Measurements from ENCODE around the gene RC3H1. TPM values are rescaled to one million over a fixed set of nuclear protein-coding genes. Genes with fewer than 3 reads are reported as not detected.
"Not testable (repeated sequence)": the region's sequence is repeated elsewhere in the genome, so short reads cannot be mapped to it uniquely, and the experiment has no call there.

Gene RC3H1, protein sequence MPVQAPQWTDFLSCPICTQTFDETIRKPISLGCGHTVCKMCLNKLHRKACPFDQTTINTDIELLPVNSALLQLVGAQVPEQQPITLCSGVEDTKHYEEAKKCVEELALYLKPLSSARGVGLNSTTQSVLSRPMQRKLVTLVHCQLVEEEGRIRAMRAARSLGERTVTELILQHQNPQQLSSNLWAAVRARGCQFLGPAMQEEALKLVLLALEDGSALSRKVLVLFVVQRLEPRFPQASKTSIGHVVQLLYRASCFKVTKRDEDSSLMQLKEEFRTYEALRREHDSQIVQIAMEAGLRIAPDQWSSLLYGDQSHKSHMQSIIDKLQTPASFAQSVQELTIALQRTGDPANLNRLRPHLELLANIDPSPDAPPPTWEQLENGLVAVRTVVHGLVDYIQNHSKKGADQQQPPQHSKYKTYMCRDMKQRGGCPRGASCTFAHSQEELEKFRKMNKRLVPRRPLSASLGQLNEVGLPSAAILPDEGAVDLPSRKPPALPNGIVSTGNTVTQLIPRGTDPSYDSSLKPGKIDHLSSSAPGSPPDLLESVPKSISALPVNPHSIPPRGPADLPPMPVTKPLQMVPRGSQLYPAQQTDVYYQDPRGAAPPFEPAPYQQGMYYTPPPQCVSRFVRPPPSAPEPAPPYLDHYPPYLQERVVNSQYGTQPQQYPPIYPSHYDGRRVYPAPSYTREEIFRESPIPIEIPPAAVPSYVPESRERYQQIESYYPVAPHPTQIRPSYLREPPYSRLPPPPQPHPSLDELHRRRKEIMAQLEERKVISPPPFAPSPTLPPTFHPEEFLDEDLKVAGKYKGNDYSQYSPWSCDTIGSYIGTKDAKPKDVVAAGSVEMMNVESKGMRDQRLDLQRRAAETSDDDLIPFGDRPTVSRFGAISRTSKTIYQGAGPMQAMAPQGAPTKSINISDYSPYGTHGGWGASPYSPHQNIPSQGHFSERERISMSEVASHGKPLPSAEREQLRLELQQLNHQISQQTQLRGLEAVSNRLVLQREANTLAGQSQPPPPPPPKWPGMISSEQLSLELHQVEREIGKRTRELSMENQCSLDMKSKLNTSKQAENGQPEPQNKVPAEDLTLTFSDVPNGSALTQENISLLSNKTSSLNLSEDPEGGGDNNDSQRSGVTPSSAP
- total RNA-seq, result 20.9 and 30.7 TPM in 2 replicates

DNA sequence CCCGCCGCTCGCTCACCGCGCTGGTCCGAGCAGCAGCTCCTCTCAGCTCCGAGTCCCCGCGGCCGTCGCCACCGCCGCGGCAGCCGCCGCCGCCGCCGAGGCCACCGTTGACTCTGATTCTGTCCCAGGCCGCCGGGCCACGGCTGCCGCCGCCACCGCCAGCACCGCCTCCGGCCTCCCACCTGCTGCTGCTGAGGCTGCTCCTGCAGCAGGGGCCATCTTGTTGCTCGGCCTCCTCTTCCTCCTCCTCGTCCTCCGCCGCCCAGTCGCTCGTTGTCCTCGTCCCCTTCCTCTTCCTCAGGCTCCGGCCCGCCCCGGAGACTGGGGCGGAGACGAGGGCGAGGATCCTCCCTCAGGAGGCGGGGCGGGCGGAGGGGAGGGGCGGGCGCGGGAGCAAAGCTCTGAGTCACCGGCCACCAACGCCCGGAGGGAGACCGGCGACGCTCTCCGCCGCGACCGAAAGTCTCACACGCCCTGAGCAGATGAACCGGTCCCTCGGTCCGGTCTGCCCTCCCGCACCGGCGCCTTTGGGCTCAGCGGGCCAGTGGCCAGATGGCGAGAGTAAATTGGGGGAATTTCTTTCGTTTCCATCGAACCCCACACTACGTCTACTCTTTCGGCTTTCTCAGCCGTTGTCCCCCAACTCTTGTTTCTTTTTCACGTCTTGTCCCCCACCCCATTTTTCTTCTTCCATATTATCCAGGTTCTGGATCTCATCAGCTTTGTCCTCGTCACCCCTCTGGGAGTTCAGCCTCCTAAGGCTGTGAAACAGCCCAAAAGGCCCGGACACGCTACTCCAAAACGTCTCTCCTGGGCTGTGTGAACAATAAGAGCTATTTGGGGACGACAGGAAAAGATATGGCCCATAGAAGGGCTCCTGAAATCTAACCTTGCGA is at the start of gene RC3H1:
RC3H1 (minus strand) TSS at position 278 of the 896 bp plus-strand sequence. CDS start 29,372 bp downstream, outside the sequence.
- H3K4me3 ChIP-seq (ENCODE audit: low read depth, low read length), result peak within 1 kb of the TSS; percentile 86
- TF ChIP-seq, protein P1, sequence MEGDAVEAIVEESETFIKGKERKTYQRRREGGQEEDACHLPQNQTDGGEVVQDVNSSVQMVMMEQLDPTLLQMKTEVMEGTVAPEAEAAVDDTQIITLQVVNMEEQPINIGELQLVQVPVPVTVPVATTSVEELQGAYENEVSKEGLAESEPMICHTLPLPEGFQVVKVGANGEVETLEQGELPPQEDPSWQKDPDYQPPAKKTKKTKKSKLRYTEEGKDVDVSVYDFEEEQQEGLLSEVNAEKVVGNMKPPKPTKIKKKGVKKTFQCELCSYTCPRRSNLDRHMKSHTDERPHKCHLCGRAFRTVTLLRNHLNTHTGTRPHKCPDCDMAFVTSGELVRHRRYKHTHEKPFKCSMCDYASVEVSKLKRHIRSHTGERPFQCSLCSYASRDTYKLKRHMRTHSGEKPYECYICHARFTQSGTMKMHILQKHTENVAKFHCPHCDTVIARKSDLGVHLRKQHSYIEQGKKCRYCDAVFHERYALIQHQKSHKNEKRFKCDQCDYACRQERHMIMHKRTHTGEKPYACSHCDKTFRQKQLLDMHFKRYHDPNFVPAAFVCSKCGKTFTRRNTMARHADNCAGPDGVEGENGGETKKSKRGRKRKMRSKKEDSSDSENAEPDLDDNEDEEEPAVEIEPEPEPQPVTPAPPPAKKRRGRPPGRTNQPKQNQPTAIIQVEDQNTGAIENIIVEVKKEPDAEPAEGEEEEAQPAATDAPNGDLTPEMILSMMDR (IDR thresholded peaks at IDR 0.05; ENCODE audit: insufficient read depth, low read depth, low read length), result no peak
- DNase-seq (ENCODE audit: low read depth), result peak; percentile 83

DNA sequence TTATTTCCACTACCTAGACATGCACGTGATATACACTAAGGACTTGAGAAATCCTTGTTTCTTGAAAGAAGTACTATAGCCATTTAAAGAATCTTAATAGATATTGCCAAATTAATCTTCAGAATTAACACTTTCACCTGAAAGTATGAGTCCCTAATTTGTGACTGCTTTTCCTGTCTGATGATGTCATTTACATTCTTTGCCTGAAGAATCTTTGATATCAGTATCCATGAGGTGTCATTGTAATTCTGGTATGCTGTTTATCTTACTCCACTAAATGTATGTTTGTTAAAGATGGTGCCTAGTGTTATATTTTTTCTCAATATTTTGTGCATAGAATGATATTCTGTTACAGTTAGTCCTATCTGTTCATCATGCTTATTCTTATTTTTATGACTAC is 48.5 kb upstream of the RC3H1 start:
- TF ChIP-seq, protein P1 (IDR thresholded peaks at IDR 0.05; ENCODE audit: insufficient read depth, low read depth, low read length), result no peak

DNA sequence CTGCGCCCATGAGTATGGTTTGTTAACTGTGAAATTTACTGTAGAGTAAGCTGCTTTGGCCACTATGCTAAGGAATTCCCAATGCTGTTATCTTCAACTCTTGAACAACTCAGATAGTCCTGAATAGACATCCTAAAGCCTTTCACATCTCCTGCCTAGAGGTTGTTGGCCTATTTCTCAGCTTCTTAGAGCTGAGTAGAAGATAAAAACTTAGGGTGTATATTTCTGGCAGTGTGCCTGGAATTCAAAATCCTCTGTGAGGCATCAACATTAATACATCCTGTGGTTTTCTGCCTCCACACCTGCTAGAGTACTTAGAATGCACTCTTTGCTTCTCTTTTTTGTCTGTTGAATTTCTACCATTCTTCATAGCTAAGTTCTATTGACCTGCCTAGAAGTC is 45.8 kb upstream of the RC3H1 start:
- no peak overlapping the region for H3K4me3 ChIP-seq (ENCODE audit: low read depth, low read length)
- peak; percentile 12 for DNase-seq (ENCODE audit: low read depth)
- TF ChIP-seq, protein P1 (IDR thresholded peaks at IDR 0.05; ENCODE audit: insufficient read depth, low read depth, low read length), result no peak

More for the DNA sequence above, 48.5 kb upstream of the RC3H1 start:
- no peak for DNase-seq (ENCODE audit: low read depth)
- H3K4me3 ChIP-seq (ENCODE audit: low read depth, low read length), result no peak overlapping the region

DNA sequence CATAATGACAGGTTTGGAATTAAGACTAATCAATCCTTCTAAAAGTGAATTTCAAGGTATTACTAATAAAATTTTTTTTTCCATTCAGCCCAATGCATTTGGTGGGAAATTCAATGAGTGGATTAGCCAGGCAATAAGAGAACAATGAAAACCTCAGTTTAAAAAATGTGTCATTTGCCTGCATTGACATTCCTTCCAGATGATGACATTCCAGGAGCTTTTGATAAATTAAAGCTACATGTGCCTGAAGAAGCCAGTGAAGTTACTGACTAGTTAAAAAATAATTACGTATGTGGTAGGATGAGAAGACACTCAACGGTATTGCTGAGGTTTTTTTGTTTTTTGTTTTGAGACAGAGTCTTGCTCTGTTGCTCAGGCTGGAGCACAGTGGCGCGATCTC is 37.9 kb upstream of the RC3H1 start:
- no peak for DNase-seq (ENCODE audit: low read depth)
- TF ChIP-seq, protein P1 (IDR thresholded peaks at IDR 0.05; ENCODE audit: insufficient read depth, low read depth, low read length), result no peak
- H3K4me3 ChIP-seq (ENCODE audit: low read depth, low read length), result no peak overlapping the region

DNA sequence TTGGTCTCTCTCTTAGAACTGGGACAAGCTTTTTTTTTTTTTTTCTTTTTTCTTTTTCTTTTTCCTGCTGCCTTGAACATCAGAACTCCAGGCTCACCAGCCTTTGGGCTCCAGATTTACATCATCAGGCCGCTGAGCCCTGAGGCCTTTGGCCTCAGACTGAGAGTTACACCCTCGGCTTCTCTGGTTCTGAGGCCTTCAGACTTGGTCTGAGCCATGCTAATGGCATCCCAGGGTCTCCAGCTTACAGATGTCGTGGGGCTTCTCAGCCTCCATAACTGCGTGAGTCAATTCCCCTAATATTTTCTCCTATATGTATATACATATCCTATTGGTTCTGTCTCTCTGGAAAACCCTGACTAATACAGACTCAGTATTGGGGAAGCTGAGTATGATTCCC is 36.5 kb upstream of the RC3H1 start:
- no peak overlapping the region for H3K4me3 ChIP-seq (ENCODE audit: low read depth, low read length)
- no peak for DNase-seq (ENCODE audit: low read depth)
- TF ChIP-seq, protein P1 (IDR thresholded peaks at IDR 0.05; ENCODE audit: insufficient read depth, low read depth, low read length), result no peak

DNA sequence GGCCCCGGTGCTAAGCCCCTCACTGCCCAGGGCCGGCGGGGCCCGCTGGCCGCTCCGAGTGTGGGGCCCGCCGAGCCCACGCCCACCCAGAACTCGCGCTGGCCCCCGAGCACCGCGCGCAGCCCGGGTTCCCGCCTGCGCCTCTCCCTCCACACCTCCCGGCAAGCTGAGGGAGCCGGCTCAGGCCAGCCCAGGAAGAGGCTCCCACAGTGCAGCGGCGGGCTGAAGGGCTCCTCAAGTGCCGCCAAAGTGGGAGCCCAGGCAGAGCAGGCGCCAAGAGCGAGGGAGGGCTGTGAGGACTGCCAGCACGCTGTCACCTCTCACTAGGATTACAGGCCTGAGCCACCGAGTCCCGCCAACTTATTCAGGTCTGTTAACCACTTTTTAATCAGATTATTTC is 34.5 kb upstream of the RC3H1 start:
- DNase-seq (ENCODE audit: low read depth); H3K4me3 ChIP-seq (ENCODE audit: low read depth, low read length): not testable (repeated sequence)

DNA sequence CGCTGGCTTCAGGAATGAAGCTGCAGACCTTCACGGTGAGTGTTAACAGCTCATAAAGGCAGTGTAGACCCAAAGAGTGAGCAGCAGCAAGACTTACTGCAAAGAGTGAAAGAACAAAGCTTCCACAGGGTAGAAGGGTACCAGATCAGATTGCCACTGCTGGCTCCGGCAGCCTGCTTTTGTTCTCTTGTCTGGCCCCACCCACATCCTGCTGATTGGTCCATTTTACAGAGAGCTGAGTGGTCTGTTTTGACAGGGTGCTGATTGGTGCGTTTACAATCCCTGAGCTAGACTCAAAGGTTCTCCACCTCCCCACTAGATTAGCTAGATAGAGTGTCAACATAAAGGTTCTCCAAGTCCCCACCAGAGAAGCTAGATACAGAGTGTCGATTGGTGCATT is 33.6 kb upstream of the RC3H1 start:
- not testable (repeated sequence) for DNase-seq (ENCODE audit: low read depth); H3K4me3 ChIP-seq (ENCODE audit: low read depth, low read length)

All from fibroblast of villous mesenchyme (primary cell).